Cardiac fibroblast (primary cell): ENCODE results near the gene LDLRAD3.

Source experiments
- DNase-seq, 2 donors: peaks; one replicate each; pipeline versions ENCODE4 v3.0.0 to v3.0.0-alpha.2; 2010; ENCODE audit warnings: low read depth in 2 of 2
- H3K4me3 ChIP-seq, 2 donors: replicated peaks in 1 of 2; 1 replicate in 1 of 2; 2 replicates in 1 of 2; pipeline ENCODE4 v1.5.1; 2011; ENCODE audit warnings: low read depth in 2 of 2, low read length in 2 of 2, mild to moderate bottlenecking in 2 of 2, moderate library complexity in 1 of 2
- TF ChIP-seq, protein P1 (sequence below): IDR thresholded peaks from one replicate; pipeline ENCODE4 v1.5.1; 2011; ENCODE audit warnings: low read depth, mild to moderate bottlenecking, low read length, inconsistent platforms

Gene LDLRAD3

DNA sequence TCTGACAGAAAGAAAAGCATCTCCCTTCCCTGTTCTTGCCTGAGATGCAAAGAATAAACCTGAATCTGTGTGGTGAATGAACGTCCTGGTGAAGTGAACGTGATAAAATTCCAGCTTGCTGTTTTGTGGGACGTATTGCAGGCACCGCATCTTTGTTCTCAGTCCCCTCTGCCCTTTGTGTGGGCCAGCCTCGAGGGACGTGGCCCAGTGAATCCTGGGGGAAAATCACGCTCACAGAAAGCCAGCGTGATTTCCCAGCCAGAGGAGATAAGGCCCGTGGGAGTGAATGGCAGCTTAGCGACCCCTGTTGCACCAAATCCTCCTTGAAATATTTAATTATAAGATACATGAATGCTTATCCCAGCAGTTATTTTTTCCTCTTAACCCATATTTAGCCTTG lies 216.2 kb downstream of the LDLRAD3 start:
- TF ChIP-seq, protein P1, sequence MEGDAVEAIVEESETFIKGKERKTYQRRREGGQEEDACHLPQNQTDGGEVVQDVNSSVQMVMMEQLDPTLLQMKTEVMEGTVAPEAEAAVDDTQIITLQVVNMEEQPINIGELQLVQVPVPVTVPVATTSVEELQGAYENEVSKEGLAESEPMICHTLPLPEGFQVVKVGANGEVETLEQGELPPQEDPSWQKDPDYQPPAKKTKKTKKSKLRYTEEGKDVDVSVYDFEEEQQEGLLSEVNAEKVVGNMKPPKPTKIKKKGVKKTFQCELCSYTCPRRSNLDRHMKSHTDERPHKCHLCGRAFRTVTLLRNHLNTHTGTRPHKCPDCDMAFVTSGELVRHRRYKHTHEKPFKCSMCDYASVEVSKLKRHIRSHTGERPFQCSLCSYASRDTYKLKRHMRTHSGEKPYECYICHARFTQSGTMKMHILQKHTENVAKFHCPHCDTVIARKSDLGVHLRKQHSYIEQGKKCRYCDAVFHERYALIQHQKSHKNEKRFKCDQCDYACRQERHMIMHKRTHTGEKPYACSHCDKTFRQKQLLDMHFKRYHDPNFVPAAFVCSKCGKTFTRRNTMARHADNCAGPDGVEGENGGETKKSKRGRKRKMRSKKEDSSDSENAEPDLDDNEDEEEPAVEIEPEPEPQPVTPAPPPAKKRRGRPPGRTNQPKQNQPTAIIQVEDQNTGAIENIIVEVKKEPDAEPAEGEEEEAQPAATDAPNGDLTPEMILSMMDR, result no peak
- DNase-seq, result peak in 1 of 2 donors; percentile 30
- no peak overlapping the region for H3K4me3 ChIP-seq

DNA sequence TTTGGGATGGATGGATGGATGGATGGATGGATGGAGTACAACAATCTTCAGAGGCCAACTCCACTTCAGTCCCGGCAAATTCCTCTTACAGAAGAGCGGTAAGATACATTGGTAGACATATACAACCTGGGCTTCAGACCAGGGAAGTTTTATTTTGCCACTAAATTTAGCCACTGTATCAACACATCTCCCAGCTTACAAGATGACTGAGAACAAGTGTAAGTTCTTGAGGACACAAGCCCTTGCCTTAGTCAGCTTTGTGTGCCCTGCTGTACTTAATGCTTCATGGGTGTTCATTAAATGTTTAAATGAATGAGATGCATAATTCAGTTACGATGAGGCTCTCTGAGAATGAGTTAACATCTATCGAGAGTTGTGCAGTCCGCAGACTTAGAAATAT lies 217.7 kb downstream of the LDLRAD3 start:
- H3K4me3 ChIP-seq, result no peak overlapping the region
- DNase-seq, result no peak
- TF ChIP-seq, protein P1, result no peak

DNA sequence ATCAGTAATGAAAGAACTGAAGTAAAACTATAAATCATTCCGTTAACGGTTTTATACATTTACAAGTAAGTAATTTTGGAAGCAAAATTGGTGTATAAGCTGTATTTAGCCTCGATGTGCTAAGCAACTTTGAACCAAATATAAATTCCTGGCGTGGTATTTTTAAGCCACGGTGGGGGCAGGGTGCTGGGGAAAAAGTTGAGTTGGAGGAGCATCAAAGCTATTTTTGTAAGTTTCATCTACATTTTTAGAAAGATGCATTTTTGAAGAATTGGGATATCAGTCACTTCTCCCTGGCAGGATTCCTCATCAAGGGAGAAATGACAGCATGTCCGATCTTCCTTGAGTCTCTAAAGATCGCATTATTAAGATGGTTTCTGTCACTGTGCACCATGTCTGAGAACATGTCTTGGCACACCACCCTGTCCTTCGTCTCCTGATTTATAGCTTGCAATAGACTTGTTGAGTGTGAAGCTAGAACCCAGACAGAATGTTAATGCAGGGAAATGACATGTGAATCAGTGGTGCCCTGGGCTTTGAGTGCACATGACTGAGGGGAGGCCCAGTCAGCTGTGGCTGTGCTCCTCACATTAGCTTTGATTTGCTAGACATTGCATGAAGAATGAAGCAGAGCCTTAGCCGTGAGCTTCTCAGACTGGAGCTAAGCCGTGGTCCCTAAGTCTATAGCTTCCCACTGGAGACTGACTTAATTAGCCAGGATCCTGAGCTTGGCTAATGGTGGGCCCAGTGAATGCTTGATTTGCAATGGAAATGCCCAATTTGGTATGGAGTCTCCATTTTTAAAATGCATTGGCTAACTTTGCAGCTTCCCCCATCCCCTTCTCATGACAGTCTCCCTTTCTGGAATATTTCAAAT lies 218.4 kb downstream of the LDLRAD3 start:
- H3K4me3 ChIP-seq, result no peak overlapping the region
- TF ChIP-seq, protein P1, result no peak
- no peak for DNase-seq

DNA sequence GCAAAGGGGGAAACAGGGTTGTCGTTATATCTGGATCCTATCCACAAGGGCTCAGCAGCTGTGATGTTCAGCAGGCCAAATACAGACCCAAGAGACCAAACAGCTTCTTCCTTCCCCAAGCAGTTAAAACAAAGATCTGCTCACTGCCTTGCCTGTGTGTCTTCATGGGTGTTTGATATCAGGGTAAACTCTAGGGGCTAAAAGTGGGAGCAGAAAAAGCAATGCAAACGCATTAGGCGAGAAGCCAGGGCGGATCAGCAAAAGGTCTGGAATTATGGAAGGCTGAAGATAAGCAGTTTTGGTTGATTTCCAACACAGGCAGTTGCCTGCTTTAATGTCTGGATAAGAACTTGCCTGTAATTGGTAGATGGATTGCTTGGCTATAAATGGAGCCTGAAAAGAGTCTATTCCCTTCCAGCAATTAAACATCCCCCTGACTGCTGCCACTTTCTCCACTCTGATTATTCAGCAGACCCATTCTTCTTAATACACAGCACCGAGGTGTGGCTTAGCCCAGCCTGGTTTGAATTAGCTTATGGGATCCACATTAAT lies 219.1 kb downstream of the LDLRAD3 start:
- DNase-seq, result peak in 1 of 2 donors; percentile 61
- TF ChIP-seq, protein P1, result no peak

DNA sequence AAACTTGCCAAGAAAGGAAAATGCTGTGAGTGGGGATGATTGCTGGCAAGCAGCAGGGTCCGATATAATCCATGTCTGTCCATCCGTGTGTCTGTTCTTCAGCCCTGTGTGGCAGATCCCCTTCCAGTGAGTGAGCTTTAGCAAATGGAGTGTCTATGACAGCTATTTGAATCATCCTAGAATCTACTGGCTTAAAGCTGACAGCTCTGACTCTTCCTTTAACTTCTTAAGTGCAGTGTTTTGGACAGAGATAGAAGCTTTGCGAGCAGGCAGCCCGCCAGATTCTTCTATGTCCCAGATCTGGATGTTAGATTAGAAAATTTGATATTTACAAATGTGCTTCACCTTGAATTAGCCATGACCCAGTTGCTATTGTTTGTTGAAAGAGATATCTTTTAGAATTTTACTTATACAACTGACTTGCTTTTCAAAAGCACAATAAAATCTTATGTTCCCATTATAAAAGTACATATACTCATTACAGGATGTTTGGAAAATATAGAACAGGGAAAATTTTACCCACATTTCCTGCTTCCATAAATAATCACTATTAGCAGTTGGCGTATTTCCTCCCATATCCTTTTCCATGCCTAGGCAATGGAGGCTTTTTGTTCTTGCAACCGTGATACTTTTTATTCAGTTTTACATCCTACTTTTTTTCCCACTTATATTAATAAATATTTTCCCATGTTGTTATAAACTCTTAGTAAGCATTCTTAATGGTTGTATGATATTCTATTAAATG lies 220.8 kb downstream of the LDLRAD3 start:
- DNase-seq, result peak in 1 of 2 donors; percentile 37
- TF ChIP-seq, protein P1, result no peak
- no peak overlapping the region for H3K4me3 ChIP-seq

More for the DNA sequence above, 219.1 kb downstream of the LDLRAD3 start:
- no peak overlapping the region for H3K4me3 ChIP-seq

DNA sequence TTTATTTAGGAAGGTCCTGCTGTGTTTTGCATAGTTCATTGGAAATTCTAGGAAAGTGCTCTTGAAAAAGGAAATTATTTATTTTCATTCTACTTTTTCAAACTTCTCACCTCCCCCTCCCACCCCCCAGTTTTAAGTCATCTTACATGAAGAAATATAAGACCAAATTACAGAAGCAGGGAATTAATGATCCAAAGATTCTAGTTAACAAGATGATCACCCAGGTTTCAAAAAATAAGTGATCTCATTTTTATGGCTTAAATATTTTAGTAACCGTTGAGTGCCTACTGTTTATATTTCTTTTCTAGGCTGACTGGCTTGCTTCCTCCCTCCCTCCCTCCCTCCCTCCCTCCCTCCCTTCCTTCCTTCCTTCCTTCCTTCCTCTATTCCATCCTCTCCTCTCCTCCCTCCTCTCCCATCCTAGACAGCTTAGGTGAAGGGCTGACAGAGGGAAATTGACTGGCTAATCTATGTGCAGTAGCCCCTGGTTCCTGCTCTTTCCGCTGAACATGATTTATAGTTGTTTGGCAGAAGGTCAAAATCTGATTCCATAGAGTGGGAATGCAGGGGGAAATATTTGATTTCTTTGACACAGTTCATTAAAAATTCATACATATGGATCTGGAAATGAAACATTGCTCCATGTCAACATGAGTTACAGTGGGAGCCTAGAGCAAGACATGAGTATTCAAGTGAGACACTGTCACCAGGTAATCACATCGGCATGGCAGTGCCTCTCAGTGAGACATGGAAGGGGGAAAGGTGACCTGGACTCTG lies 221.9 kb downstream of the LDLRAD3 start:
- TF ChIP-seq, protein P1, result no peak

More for the DNA sequence above, 221.9 kb downstream of the LDLRAD3 start:
- DNase-seq, result no peak
- no peak overlapping the region for H3K4me3 ChIP-seq
